ENCODE results near the gene COL6A3.
A peak's percentile ranks its signal among the peaks of the same experiment; 100 is the strongest.

COL6A3 gene

GRCh38 chr2:237400199-237400598, 13.8 kb downstream of the COL6A3 start:
- no peaks in the 10 kb centered on the region for H3K4me1 Mint-ChIP-seq
- peaks cover 22 to 35% of the 10 kb centered on the region in 2 donors for H3K27me3 Mint-ChIP-seq
- H3K9me3 Mint-ChIP-seq = no peaks in the 10 kb centered on the region
- H3K4me3 Mint-ChIP-seq = no peak overlapping the region
- H3K36me3 Mint-ChIP-seq = no peaks in the 10 kb centered on the region
- ATAC-seq (replicated peaks) (no peak), DNase-seq (no peak)
- H3K27ac Mint-ChIP-seq = no peak overlapping the region

GRCh38 chr2:237397072-237397471, 16.9 kb downstream of the COL6A3 start:
- peaks cover 35 to 44% of the 10 kb centered on the region in 2 donors for H3K27me3 Mint-ChIP-seq
- ATAC-seq (replicated peaks) (no peak), DNase-seq (no peak)
- H3K4me1 Mint-ChIP-seq = no peaks in the 10 kb centered on the region
- H3K27ac Mint-ChIP-seq = no peak overlapping the region
- H3K36me3 Mint-ChIP-seq = no peaks in the 10 kb centered on the region
- H3K9me3 Mint-ChIP-seq = no peaks in the 10 kb centered on the region
- H3K4me3 Mint-ChIP-seq = no peak overlapping the region

- Mint-ChIP-seq H3K27me3 (peaks cover 27 to 29% of the 10 kb centered on the region in 2 donors), H3K9me3 (no peaks in the 10 kb centered on the region), H3K27ac (no peak overlapping the region), H3K36me3 (no peaks in the 10 kb centered on the region), H3K4me3 (no peak overlapping the region), H3K4me1 (no peaks in the 10 kb centered on the region)
- no peak for ATAC-seq (replicated peaks)
- DNase-seq = no peak
These were observed 20.4 kb downstream of the COL6A3 start for GRCh38 chr2:237393523-237393922.

- Mint-ChIP-seq H3K36me3 (no peaks in the 10 kb centered on the region), H3K9me3 (no peaks in the 10 kb centered on the region), H3K4me1 (no peaks in the 10 kb centered on the region), H3K27ac (no peak overlapping the region), H3K4me3 (no peak overlapping the region), H3K27me3 (peaks cover 18 to 23% of the 10 kb centered on the region in 2 donors)
- DNase-seq = no peak
- ATAC-seq (replicated peaks) = no peak
These were observed 21.8 kb downstream of the COL6A3 start for GRCh38 chr2:237392186-237392585.

- Mint-ChIP-seq H3K27ac (no peak overlapping the region), H3K36me3 (no peaks in the 10 kb centered on the region), H3K4me3 (no peak overlapping the region), H3K4me1 (no peaks in the 10 kb centered on the region), H3K27me3 (peaks cover 13 to 14% of the 10 kb centered on the region in 2 donors), H3K9me3 (no peaks in the 10 kb centered on the region)
- ATAC-seq (replicated peaks) (no peak), DNase-seq (no peak)
These were observed 22.8 kb downstream of the COL6A3 start for GRCh38 chr2:237391140-237391539.

- Mint-ChIP-seq H3K4me3 (no peak overlapping the region), H3K27me3 (peaks cover 13 to 18% of the 10 kb centered on the region in 2 donors), H3K27ac (no peak overlapping the region), H3K36me3 (no peaks in the 10 kb centered on the region), H3K4me1 (no peaks in the 10 kb centered on the region), H3K9me3 (no peaks in the 10 kb centered on the region)
- no peak for DNase-seq
- ATAC-seq (replicated peaks) = no peak
These were observed 23.7 kb downstream of the COL6A3 start for GRCh38 chr2:237390235-237390634.

- Mint-ChIP-seq H3K4me3 (no peak overlapping the region), H3K9me3 (no peaks in the 10 kb centered on the region)
These were observed 24.1 kb downstream of the COL6A3 start for GRCh38 chr2:237389831-237390230.

GRCh38 chr2:237388036-237388435, 25.9 kb downstream of the COL6A3 start:
- Mint-ChIP-seq H3K4me3 (no peak overlapping the region), H3K9me3 (no peaks in the 10 kb centered on the region), H3K36me3 (no peaks in the 10 kb centered on the region), H3K27me3 (peaks cover 15 to 17% of the 10 kb centered on the region in 2 donors), H3K27ac (no peak overlapping the region), H3K4me1 (no peaks in the 10 kb centered on the region)
- no peak for ATAC-seq (replicated peaks)
- no peak for DNase-seq

More at GRCh38 chr2:237389831-237390230, 24.1 kb downstream of the COL6A3 start:
- peaks cover 15 to 22% of the 10 kb centered on the region in 2 donors for H3K27me3 Mint-ChIP-seq
- H3K36me3 Mint-ChIP-seq = no peaks in the 10 kb centered on the region
- DNase-seq (no peak), ATAC-seq (replicated peaks) (no peak)
- H3K27ac Mint-ChIP-seq = no peak overlapping the region
- no peaks in the 10 kb centered on the region for H3K4me1 Mint-ChIP-seq

GRCh38 chr2:237384672-237385020, 29.3 kb downstream of the COL6A3 start:
- Mint-ChIP-seq H3K27me3 (peaks cover 13 to 14% of the 10 kb centered on the region in 2 donors), H3K4me1 (no peaks in the 10 kb centered on the region), H3K4me3 (no peak overlapping the region), H3K9me3 (peaks cover 0 to 2% of the 10 kb centered on the region in 2 donors), H3K27ac (no peak overlapping the region), H3K36me3 (no peaks in the 10 kb centered on the region)
- DNase-seq = no peak
- ATAC-seq (replicated peaks) = peak in 1 of 2 donors; percentile 7

GRCh38 chr2:237383991-237384671, 29.8 kb downstream of the COL6A3 start:
- Mint-ChIP-seq H3K27me3 (peaks cover 13 to 14% of the 10 kb centered on the region in 2 donors), H3K36me3 (no peaks in the 10 kb centered on the region), H3K4me3 (no peak overlapping the region), H3K4me1 (no peaks in the 10 kb centered on the region), H3K27ac (no peak overlapping the region), H3K9me3 (peaks cover 0 to 2% of the 10 kb centered on the region in 2 donors)
- DNase-seq (no peak), ATAC-seq (replicated peaks) (peak in 1 of 2 donors; percentile 7)

- Mint-ChIP-seq H3K27ac (no peak overlapping the region), H3K4me3 (no peak overlapping the region), H3K36me3 (no peaks in the 10 kb centered on the region), H3K27me3 (peaks cover 13 to 17% of the 10 kb centered on the region in 2 donors), H3K9me3 (peaks cover 0 to 2% of the 10 kb centered on the region in 2 donors), H3K4me1 (no peaks in the 10 kb centered on the region)
- DNase-seq = no peak
- no peak for ATAC-seq (replicated peaks)
These were observed 33.2 kb downstream of the COL6A3 start for GRCh38 chr2:237380768-237381167.

- no peak overlapping the region for H3K27ac Mint-ChIP-seq
- peaks cover 0 to 2% of the 10 kb centered on the region in 2 donors for H3K9me3 Mint-ChIP-seq
- H3K4me3 Mint-ChIP-seq = no peak overlapping the region
- DNase-seq (no peak), ATAC-seq (replicated peaks) (no peak)
- H3K36me3 Mint-ChIP-seq = no peaks in the 10 kb centered on the region
- peaks cover 14 to 15% of the 10 kb centered on the region in 2 donors for H3K27me3 Mint-ChIP-seq
- no peaks in the 10 kb centered on the region for H3K4me1 Mint-ChIP-seq
These were observed 34.3 kb downstream of the COL6A3 start for GRCh38 chr2:237379636-237380035.

GRCh38 chr2:237378650-237379049, 35.3 kb downstream of the COL6A3 start:
- DNase-seq = no peak
- Mint-ChIP-seq H3K27ac (no peak overlapping the region), H3K9me3 (peaks cover 0 to 2% of the 10 kb centered on the region in 2 donors), H3K4me3 (no peak overlapping the region), H3K27me3 (peaks cover 8 to 12% of the 10 kb centered on the region in 2 donors), H3K36me3 (no peaks in the 10 kb centered on the region), H3K4me1 (no peaks in the 10 kb centered on the region)
- no peak for ATAC-seq (replicated peaks)

GRCh38 chr2:237374284-237375060, 39.5 kb downstream of the COL6A3 start:
- ATAC-seq (replicated peaks) = no peak
- Mint-ChIP-seq H3K36me3 (no peaks in the 10 kb centered on the region), H3K27ac (no peak overlapping the region)

GRCh38 chr2:237371856-237372255, 42.1 kb downstream of the COL6A3 start:
- no peaks in the 10 kb centered on the region for H3K36me3 Mint-ChIP-seq
- no peaks in the 10 kb centered on the region for H3K4me1 Mint-ChIP-seq
- no peak for ATAC-seq (replicated peaks)
- H3K9me3 Mint-ChIP-seq = no peaks in the 10 kb centered on the region
- no peak for DNase-seq
- H3K27me3 Mint-ChIP-seq = peaks cover 10 to 12% of the 10 kb centered on the region in 2 donors
- H3K27ac Mint-ChIP-seq = no peak overlapping the region
- no peak overlapping the region for H3K4me3 Mint-ChIP-seq

More at GRCh38 chr2:237374284-237375060, 39.5 kb downstream of the COL6A3 start:
- H3K27me3 Mint-ChIP-seq = peaks cover 10 to 12% of the 10 kb centered on the region in 2 donors
- DNase-seq = no peak
- H3K4me3 Mint-ChIP-seq = no peak overlapping the region
- H3K9me3 Mint-ChIP-seq = no peaks in the 10 kb centered on the region
- H3K4me1 Mint-ChIP-seq = no peaks in the 10 kb centered on the region
